ENCODE results near the gene GCM1. TPM values are rescaled to one million over a fixed set of nuclear protein-coding genes. Genes with fewer than 3 reads are reported as not detected.

GCM1 gene
- total RNA-seq, 3 donors from 2014 or later = not detected

DNA sequence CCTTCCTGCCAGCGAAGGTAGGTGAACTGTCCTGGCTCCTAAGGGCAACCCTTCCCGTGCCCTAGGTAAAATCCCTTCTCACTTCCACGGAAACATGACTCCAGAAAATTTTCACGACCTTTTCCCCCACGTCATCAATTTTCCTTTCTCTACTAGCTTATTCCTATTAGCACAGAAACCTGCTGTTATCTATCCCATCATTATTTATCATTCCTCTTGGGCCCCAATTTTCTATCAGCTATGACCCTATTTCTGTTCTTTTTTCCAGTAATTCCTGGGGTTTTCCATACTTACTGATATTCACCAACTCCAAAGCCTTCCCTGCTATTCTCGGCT lies 23.8 kb upstream of the GCM1 start:
- Histone ChIP-seq H3K9me3 (no peaks in the 10 kb centered on the region), H3K4me1 (ENCODE audit: low read depth) (no peaks in the 10 kb centered on the region), H3K36me3 (ENCODE audit: low read depth) (no peaks in the 10 kb centered on the region), H3K4me3 (no peak overlapping the region)
- TF ChIP-seq, protein P1, sequence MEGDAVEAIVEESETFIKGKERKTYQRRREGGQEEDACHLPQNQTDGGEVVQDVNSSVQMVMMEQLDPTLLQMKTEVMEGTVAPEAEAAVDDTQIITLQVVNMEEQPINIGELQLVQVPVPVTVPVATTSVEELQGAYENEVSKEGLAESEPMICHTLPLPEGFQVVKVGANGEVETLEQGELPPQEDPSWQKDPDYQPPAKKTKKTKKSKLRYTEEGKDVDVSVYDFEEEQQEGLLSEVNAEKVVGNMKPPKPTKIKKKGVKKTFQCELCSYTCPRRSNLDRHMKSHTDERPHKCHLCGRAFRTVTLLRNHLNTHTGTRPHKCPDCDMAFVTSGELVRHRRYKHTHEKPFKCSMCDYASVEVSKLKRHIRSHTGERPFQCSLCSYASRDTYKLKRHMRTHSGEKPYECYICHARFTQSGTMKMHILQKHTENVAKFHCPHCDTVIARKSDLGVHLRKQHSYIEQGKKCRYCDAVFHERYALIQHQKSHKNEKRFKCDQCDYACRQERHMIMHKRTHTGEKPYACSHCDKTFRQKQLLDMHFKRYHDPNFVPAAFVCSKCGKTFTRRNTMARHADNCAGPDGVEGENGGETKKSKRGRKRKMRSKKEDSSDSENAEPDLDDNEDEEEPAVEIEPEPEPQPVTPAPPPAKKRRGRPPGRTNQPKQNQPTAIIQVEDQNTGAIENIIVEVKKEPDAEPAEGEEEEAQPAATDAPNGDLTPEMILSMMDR (IDR thresholded peaks at IDR 0.05) = no peak
- DNase-seq (no peak), ATAC-seq (no peak)
- intact Hi-C loops (cut with DNase I, micrococcal nuclease) = loop anchor here (5.0 to 10.0 kb wide), 4 partner anchors 242 to 550 kb away; no protein-coding TSS in a partner anchor

- Histone ChIP-seq H3K4me1 (ENCODE audit: low read depth) (no peaks in the 10 kb centered on the region), H3K4me3 (no peak overlapping the region), H3K9me3 (no peaks in the 10 kb centered on the region), H3K36me3 (ENCODE audit: low read depth) (no peaks in the 10 kb centered on the region)
- intact Hi-C loops (cut with DNase I, micrococcal nuclease) = loop anchor here (5.0 to 10.0 kb wide), 4 partner anchors 243 to 550 kb away; no protein-coding TSS in a partner anchor
- DNase-seq (peak; percentile 91 to 94 (median 94)), ATAC-seq (peak; percentile 100)
- TF ChIP-seq, protein P1 (IDR thresholded peaks at IDR 0.05) = peak; percentile 100
Measured at GRCh38 chr6:53171605-53172467, 23.2 kb upstream of the GCM1 start.

DNA sequence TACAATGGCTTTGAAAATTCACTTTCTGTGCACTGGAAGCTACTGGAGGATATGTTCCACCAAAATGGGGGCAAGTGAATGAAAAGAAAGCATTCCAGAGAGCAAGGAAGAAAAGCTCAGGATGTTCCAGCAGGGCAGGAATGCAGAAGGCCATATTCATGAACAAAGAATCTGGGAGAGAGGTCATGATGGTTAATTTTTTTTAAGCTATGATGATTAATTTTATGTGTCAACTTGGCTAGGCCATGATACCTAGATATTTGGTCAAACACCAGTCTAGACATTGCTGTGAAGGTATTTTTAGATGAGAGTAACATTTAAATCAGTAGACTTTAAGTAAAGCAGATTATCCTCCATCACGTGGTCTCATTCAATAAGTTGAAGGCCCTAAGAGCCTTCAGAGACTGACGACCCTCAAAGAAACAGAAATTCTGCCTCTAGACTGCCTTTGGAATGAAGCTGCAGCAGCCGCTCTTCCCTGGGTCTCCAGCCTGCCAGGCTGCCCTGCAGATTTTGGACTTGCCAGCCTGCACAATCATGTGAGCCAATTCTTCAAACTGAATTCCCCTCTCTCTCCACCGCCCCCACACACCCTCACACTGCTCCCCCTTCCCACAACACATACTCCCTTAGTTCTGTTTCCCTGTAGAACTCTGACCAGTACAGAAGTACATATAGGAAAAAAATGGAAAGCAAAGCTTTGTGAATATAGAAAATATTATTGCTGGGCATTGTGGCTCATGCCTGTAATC lies 20.1 kb upstream of the GCM1 start:
- ATAC-seq = no peak
- intact Hi-C loops (cut with DNase I, micrococcal nuclease) = no loop called here
- Histone ChIP-seq H3K4me1 (ENCODE audit: low read depth) (no peaks in the 10 kb centered on the region), H3K36me3 (ENCODE audit: low read depth) (no peaks in the 10 kb centered on the region), H3K9me3 (no peaks in the 10 kb centered on the region), H3K4me3 (no peak overlapping the region)
- TF ChIP-seq, protein P1 (IDR thresholded peaks at IDR 0.05) = no peak
- DNase-seq = no peak

GRCh38 chr6:53165293-53165692 lies 16.7 kb upstream of the GCM1 start:
- intact Hi-C loops (cut with DNase I, micrococcal nuclease) = no loop called here
- no peak for ATAC-seq
- Histone ChIP-seq H3K9me3 (no peaks in the 10 kb centered on the region), H3K4me1 (ENCODE audit: low read depth) (peaks cover 2% of the 10 kb centered on the region), H3K36me3 (ENCODE audit: low read depth) (no peaks in the 10 kb centered on the region), H3K4me3 (no peak overlapping the region)
- TF ChIP-seq, protein P1 (IDR thresholded peaks at IDR 0.05) = no peak
- DNase-seq = no peak

DNA sequence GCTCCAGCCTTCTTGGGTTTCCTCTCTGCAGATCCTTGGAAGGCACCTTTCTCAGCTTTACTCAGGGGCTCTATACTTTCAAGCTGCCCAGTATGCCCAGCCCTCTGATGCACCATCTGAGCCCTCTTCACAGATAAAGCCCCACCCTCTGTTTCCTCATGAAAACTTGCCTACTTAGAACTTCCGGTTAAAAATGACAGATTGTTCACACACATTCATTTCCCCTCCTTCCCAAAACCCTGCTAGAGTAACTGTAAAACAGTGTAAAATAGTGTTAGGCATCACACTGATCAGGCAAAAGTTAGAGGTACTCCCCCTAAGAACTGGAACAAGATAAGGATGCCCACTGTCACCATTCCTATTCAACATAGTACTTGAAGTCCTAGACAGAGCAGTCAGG lies 14.0 kb upstream of the GCM1 start:
- intact Hi-C loops (cut with DNase I, micrococcal nuclease) = no loop called here
- TF ChIP-seq, protein P1 (IDR thresholded peaks at IDR 0.05) = no peak
- Histone ChIP-seq H3K4me3 (no peak overlapping the region), H3K9me3 (no peaks in the 10 kb centered on the region), H3K36me3 (ENCODE audit: low read depth) (no peaks in the 10 kb centered on the region), H3K4me1 (ENCODE audit: low read depth) (peaks cover 2% of the 10 kb centered on the region)
- no peak for DNase-seq
- no peak for ATAC-seq

All from mucosa of descending colon (tissue), 3 donors.